ENCODE measurements around the gene GPR18. TPM values are rescaled to one million over a fixed set of nuclear protein-coding genes. Genes with fewer than 3 reads are reported as not detected.

The GPR18 gene
- total RNA-seq, 1 experiment from 2014 or later = not detected

GRCh38 chr13:99304541-99304940, 46.4 kb upstream of the GPR18 start:
- no peak for DNase-seq
- no peak overlapping the region for H3K23ac ChIP-seq (ENCODE audit: insufficient read length, low read depth, low read length)
- H3K27me3 ChIP-seq (ENCODE audit: insufficient read depth, low read length) = no peaks in the 10 kb centered on the region
- H3T11ph ChIP-seq (ENCODE audit: low read length) = no peak overlapping the region
- no CpG with 5 or more reads among the region's 4 CpGs for WGBS (ENCODE audit: extremely low coverage, insufficient read length, low lambda C conversion rate)
- no peak overlapping the region for H2BK120ac ChIP-seq (ENCODE audit: low read depth, low read length, poor library complexity, severe bottlenecking)
- H4K5ac ChIP-seq (ENCODE audit: insufficient read length, low read depth, low read length) = no peak overlapping the region
- 0 out of 2 replicates have a peak, but pooled peaks cover 2% of the 10 kb centered on the region for H3K79me2 ChIP-seq (ENCODE audit: insufficient read depth, low read length)
- H2AFZ ChIP-seq (ENCODE audit: low read length) = no peak overlapping the region
- H3K27ac ChIP-seq (ENCODE audit: insufficient read length, low read depth, low read length) = no peak overlapping the region
- peaks cover 4 to 7% (median 6%) of the 10 kb centered on the region in 3 experiments; a peak in 3 of 7 replicates for H3K36me3 Mint-ChIP-seq (ENCODE audit: insufficient read depth in 1 of 3, low read depth in 3 of 3)
- no peaks in the 10 kb centered on the region for H3K79me1 ChIP-seq (ENCODE audit: insufficient read depth, low read depth, low read length, poor library complexity, severe bottlenecking)
- H2BK20ac ChIP-seq (ENCODE audit: low read depth, low read length, poor library complexity, severe bottlenecking) = no peak overlapping the region
- H4K91ac ChIP-seq (ENCODE audit: insufficient read length, low read depth, low read length) = no peak overlapping the region
- H3K27me3 Mint-ChIP-seq (ENCODE audit: low read depth) = no peaks in the 10 kb centered on the region; the same call in 1 of the 2 replicates
- no peak overlapping the region for H3K9ac ChIP-seq (ENCODE audit: extremely low read depth, insufficient read length, low read length)
- no peak overlapping the region for H3K56ac ChIP-seq (ENCODE audit: insufficient read length, low read depth, low read length)
- no peak overlapping the region for H2BK5ac ChIP-seq (ENCODE audit: insufficient read length, low read length)
- no peaks in the 10 kb centered on the region for H3K23me2 ChIP-seq (ENCODE audit: insufficient read length, low read depth, low read length, poor library complexity, severe bottlenecking)
- H2BK15ac ChIP-seq (ENCODE audit: low read depth, low read length) = no peak overlapping the region
- no peaks in the 10 kb centered on the region for H3K9me3 ChIP-seq (ENCODE audit: control insufficient read depth, low read depth, low read length)
- H3K4me1 ChIP-seq (ENCODE audit: insufficient read depth, low read length) = no peaks in the 10 kb centered on the region; the same call in 1 of the 2 replicates
- H4K20me1 ChIP-seq (ENCODE audit: control insufficient read depth, insufficient read depth, insufficient read length) = no peaks in the 10 kb centered on the region
- H3K4ac ChIP-seq (ENCODE audit: low read depth, low read length) = no peak overlapping the region
- H3K18ac ChIP-seq (ENCODE audit: insufficient read length, low read depth, low read length) = no peak overlapping the region
- no peak overlapping the region for H4K8ac ChIP-seq (replicated peaks; ENCODE audit: insufficient read length, low read depth, low read length)
- H3K27ac Mint-ChIP-seq = no peak overlapping the region
- H3K14ac ChIP-seq (ENCODE audit: insufficient read depth, low read length) = no peak overlapping the region
- no peak overlapping the region for H2AK5ac ChIP-seq (ENCODE audit: insufficient read length, low read length)
- H2BK12ac ChIP-seq (ENCODE audit: insufficient read length, low read depth, low read length) = no peak overlapping the region
- no peaks in the 10 kb centered on the region for H3K9me3 Mint-ChIP-seq
- H3K4me1 Mint-ChIP-seq = peaks cover 7 to 18% of the 10 kb centered on the region in 2 experiments; a peak in 3 of 4 replicates
- no peak overlapping the region for H3K4me3 Mint-ChIP-seq
- TF ChIP-seq, protein P1, sequence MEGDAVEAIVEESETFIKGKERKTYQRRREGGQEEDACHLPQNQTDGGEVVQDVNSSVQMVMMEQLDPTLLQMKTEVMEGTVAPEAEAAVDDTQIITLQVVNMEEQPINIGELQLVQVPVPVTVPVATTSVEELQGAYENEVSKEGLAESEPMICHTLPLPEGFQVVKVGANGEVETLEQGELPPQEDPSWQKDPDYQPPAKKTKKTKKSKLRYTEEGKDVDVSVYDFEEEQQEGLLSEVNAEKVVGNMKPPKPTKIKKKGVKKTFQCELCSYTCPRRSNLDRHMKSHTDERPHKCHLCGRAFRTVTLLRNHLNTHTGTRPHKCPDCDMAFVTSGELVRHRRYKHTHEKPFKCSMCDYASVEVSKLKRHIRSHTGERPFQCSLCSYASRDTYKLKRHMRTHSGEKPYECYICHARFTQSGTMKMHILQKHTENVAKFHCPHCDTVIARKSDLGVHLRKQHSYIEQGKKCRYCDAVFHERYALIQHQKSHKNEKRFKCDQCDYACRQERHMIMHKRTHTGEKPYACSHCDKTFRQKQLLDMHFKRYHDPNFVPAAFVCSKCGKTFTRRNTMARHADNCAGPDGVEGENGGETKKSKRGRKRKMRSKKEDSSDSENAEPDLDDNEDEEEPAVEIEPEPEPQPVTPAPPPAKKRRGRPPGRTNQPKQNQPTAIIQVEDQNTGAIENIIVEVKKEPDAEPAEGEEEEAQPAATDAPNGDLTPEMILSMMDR (conservative IDR thresholded peaks at IDR 0.05) = no peak
- H3K4me2 ChIP-seq (ENCODE audit: insufficient read depth, insufficient read length, low read length) = no peak overlapping the region

All from H9 (cell line).